ENCODE results near the gene KRTAP10-6.

GRCh38 chr21:44612669-44613229, 20.4 kb upstream of the KRTAP10-6 start:
- TF ChIP-seq CTCF (conservative IDR thresholded peaks at IDR 0.05; ENCODE audit: low read length) (no peak), EZH2phosphoT487 (IDR thresholded peaks at IDR 0.05; ENCODE audit: borderline replicate concordance) (no peak)

All from Loucy (cell line).